A549 (cell line): Measurements from ENCODE around the gene PARVB.

Experiments
- BHLHE40 ChIP-seq: IDR thresholded peaks from 2 replicates; pipeline ENCODE4 v1.6.1; 2012; ENCODE audit warnings: low read depth, low read length, inconsistent platforms
- CHD4 ChIP-seq: fragments of 200-600 bp; sonication (generic); IDR thresholded peaks from 2 replicates; pipeline ENCODE4 v1.6.1; 2016; ENCODE audit warnings: antibody characterized with exemption, mild to moderate bottlenecking, borderline replicate concordance
- EP300 ChIP-seq, 2 experiments: fragments of >200 bp; sonication (Bioruptor Twin); formaldehyde crosslinking; IDR thresholded peaks; 2 replicates in 1 of 2; 3 replicates in 1 of 2; pipeline ENCODE4 v1.6.1; 2016 to 2017
- KDM1A ChIP-seq: fragments of 200-600 bp; sonication (generic); IDR thresholded peaks from 2 replicates; pipeline ENCODE4 v1.6.1; 2016; ENCODE audit warnings: low read depth, mild to moderate bottlenecking
- MYC ChIP-seq: IDR thresholded peaks from 2 replicates; pipeline ENCODE4 v1.6.1; 2012; ENCODE audit warnings: mild to moderate bottlenecking, inconsistent platforms, low read length, improper control_type of control experiment, borderline replicate concordance
- POLR2A ChIP-seq: IDR thresholded peaks from 2 replicates; pipeline ENCODE4 v1.6.1; 2012; ENCODE audit warnings: mild to moderate bottlenecking, low read length
- RAD21 ChIP-seq, 2 experiments: fragments of >200 bp in 1 of 2; sonication (Bioruptor Twin) in 1 of 2; formaldehyde crosslinking in 1 of 2; IDR thresholded peaks in 1 of 2; conservative IDR thresholded peaks in 1 of 2; 2 replicates in 1 of 2; 3 replicates in 1 of 2; pipeline ENCODE4 v1.6.1; 2012 to 2018; ENCODE audit warnings: inconsistent platforms in 1 of 2
- RCOR1 ChIP-seq: fragments of 150-350 bp; IDR thresholded peaks from 2 replicates; pipeline ENCODE4 v1.6.1; 2014; ENCODE audit warnings: antibody characterized with exemption, low read length, low read depth
- SMC3 ChIP-seq: fragments of >200 bp; sonication (Bioruptor Twin); formaldehyde crosslinking; IDR thresholded peaks from 3 replicates; pipeline ENCODE4 v1.6.1; 2018; ENCODE audit warnings: inconsistent platforms
- SREBF2 ChIP-seq: fragments of 450-650 bp; IDR thresholded peaks from 2 replicates; pipeline ENCODE4 v1.6.1; 2014; ENCODE audit warnings: mild to moderate bottlenecking, moderate library complexity
- TF ChIP-seq, protein P1 (sequence below): fragments of >200 bp; sonication (Bioruptor Twin); formaldehyde crosslinking; IDR thresholded peaks from 3 replicates; pipeline ENCODE4 v1.5.1; 2016
- TF ChIP-seq, protein P2 (sequence below): fragments of 200-600 bp; sonication (generic); IDR thresholded peaks from 2 replicates; pipeline ENCODE4 v1.6.1; 2016; ENCODE audit warnings: antibody characterized with exemption, mild to moderate bottlenecking, moderate library complexity

DNA sequence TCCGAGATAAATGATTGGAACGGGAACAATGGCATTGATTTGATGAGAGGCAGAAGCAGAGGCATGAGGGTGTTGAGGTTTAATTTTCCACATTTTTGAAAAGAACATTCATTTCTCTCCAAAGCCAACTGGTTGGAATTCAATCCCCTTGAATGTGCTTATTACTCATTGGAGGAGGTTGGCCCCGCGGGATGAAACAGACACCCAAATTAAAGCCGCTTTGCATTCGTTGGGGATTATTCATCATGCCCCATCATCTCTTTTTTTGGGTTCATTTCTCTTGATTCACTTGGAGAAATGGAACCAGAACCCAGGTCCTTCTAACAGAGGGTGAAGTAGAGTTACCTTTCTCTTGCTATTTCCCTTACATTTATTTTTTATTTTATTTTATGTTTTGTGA lies 109.1 kb downstream of the PARVB start:
- TF ChIP-seq, protein P1, sequence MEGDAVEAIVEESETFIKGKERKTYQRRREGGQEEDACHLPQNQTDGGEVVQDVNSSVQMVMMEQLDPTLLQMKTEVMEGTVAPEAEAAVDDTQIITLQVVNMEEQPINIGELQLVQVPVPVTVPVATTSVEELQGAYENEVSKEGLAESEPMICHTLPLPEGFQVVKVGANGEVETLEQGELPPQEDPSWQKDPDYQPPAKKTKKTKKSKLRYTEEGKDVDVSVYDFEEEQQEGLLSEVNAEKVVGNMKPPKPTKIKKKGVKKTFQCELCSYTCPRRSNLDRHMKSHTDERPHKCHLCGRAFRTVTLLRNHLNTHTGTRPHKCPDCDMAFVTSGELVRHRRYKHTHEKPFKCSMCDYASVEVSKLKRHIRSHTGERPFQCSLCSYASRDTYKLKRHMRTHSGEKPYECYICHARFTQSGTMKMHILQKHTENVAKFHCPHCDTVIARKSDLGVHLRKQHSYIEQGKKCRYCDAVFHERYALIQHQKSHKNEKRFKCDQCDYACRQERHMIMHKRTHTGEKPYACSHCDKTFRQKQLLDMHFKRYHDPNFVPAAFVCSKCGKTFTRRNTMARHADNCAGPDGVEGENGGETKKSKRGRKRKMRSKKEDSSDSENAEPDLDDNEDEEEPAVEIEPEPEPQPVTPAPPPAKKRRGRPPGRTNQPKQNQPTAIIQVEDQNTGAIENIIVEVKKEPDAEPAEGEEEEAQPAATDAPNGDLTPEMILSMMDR, result no peak
- TF ChIP-seq, protein P2, sequence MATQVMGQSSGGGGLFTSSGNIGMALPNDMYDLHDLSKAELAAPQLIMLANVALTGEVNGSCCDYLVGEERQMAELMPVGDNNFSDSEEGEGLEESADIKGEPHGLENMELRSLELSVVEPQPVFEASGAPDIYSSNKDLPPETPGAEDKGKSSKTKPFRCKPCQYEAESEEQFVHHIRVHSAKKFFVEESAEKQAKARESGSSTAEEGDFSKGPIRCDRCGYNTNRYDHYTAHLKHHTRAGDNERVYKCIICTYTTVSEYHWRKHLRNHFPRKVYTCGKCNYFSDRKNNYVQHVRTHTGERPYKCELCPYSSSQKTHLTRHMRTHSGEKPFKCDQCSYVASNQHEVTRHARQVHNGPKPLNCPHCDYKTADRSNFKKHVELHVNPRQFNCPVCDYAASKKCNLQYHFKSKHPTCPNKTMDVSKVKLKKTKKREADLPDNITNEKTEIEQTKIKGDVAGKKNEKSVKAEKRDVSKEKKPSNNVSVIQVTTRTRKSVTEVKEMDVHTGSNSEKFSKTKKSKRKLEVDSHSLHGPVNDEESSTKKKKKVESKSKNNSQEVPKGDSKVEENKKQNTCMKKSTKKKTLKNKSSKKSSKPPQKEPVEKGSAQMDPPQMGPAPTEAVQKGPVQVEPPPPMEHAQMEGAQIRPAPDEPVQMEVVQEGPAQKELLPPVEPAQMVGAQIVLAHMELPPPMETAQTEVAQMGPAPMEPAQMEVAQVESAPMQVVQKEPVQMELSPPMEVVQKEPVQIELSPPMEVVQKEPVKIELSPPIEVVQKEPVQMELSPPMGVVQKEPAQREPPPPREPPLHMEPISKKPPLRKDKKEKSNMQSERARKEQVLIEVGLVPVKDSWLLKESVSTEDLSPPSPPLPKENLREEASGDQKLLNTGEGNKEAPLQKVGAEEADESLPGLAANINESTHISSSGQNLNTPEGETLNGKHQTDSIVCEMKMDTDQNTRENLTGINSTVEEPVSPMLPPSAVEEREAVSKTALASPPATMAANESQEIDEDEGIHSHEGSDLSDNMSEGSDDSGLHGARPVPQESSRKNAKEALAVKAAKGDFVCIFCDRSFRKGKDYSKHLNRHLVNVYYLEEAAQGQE, result no peak
- TF ChIP-seq SMC3 (no peak), MYC (no peak), EP300 (IDR thresholded peaks at IDR 0.05) (no peak), RAD21 (conservative IDR thresholded peaks at IDR 0.05 in 1 of 2, IDR thresholded peaks at IDR 0.05 in 1 of 2) (no peak), RCOR1 (no peak), BHLHE40 (no peak), KDM1A (no peak), CHD4 (no peak), POLR2A (no peak), SREBF2 (no peak)
